ENCODE data around the gene DGKH. TPM values are rescaled to one million over a fixed set of nuclear protein-coding genes. Genes with fewer than 3 reads are reported as not detected.

DGKH gene
- total RNA-seq, 1 donor from 2014 or later = 10.3 TPM

- H3K4me3 ChIP-seq (ENCODE audit: low read depth, low read length) = no peak overlapping the region
- TF ChIP-seq, protein P1, sequence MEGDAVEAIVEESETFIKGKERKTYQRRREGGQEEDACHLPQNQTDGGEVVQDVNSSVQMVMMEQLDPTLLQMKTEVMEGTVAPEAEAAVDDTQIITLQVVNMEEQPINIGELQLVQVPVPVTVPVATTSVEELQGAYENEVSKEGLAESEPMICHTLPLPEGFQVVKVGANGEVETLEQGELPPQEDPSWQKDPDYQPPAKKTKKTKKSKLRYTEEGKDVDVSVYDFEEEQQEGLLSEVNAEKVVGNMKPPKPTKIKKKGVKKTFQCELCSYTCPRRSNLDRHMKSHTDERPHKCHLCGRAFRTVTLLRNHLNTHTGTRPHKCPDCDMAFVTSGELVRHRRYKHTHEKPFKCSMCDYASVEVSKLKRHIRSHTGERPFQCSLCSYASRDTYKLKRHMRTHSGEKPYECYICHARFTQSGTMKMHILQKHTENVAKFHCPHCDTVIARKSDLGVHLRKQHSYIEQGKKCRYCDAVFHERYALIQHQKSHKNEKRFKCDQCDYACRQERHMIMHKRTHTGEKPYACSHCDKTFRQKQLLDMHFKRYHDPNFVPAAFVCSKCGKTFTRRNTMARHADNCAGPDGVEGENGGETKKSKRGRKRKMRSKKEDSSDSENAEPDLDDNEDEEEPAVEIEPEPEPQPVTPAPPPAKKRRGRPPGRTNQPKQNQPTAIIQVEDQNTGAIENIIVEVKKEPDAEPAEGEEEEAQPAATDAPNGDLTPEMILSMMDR (conservative IDR thresholded peaks at IDR 0.05; ENCODE audit: low read depth, low read length) = no peak
- no peak for DNase-seq (ENCODE audit: low read depth)
Observed at GRCh38 chr13:42014119-42014518, 34.3 kb upstream of the DGKH start.

DNA sequence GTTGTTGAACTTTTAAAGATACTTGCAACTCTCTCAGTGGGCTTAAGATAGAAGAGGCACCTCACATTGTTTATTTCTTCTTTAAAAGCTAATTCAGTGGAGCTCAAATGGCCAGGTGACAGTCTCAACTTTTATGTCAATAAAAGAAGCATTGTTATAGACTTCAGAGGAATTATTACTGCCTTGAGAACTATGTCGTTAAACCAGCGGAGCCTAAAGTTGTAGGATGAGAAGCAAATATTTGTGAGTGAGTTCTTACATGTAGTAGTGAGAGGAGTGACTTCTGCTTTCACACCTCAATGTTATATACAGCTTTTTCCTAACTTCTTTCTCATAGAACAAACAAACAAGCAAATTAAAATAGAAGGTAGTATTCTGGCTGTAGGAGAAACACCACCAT, 31.2 kb upstream of the DGKH start:
- DNase-seq (ENCODE audit: low read depth) = no peak
- TF ChIP-seq, protein P1 (conservative IDR thresholded peaks at IDR 0.05; ENCODE audit: low read depth, low read length) = no peak
- no peak overlapping the region for H3K4me3 ChIP-seq (ENCODE audit: low read depth, low read length)

GRCh38 chr13:42021851-42022250, 26.6 kb upstream of the DGKH start:
- TF ChIP-seq, protein P1 (conservative IDR thresholded peaks at IDR 0.05; ENCODE audit: low read depth, low read length) = no peak
- no peak for DNase-seq (ENCODE audit: low read depth)

GRCh38 chr13:42022336-42022735, 26.1 kb upstream of the DGKH start:
- DNase-seq (ENCODE audit: low read depth) = no peak
- TF ChIP-seq, protein P1 (conservative IDR thresholded peaks at IDR 0.05; ENCODE audit: low read depth, low read length) = no peak
- no peak overlapping the region for H3K4me3 ChIP-seq (ENCODE audit: low read depth, low read length)

More at GRCh38 chr13:42021851-42022250, 26.6 kb upstream of the DGKH start:
- H3K4me3 ChIP-seq (ENCODE audit: low read depth, low read length) = no peak overlapping the region

GRCh38 chr13:42022796-42023493, 25.5 kb upstream of the DGKH start:
- TF ChIP-seq, protein P1 (conservative IDR thresholded peaks at IDR 0.05; ENCODE audit: low read depth, low read length) = no peak
- no peak overlapping the region for H3K4me3 ChIP-seq (ENCODE audit: low read depth, low read length)
- DNase-seq (ENCODE audit: low read depth) = no peak

DNA sequence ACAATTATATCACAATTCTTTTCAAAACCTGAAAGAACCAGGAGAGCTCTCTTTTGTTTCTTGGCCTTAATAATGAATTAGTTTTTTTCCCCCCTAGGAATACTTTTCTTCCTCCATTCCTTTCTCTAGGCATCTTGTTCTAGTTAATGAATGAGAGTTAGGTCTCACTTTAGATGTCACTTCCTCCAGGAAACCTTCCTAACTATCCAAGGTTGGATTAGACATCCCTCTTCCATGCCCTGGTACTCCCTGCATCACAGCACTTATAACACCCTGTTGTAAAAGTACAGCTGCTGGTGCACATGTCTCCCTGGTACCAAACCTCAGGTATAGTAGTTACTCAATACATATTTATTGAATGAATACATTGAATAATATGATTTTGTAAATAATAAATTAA, 21.2 kb upstream of the DGKH start:
- no peak for DNase-seq (ENCODE audit: low read depth)
- no peak overlapping the region for H3K4me3 ChIP-seq (ENCODE audit: low read depth, low read length)
- TF ChIP-seq, protein P1 (conservative IDR thresholded peaks at IDR 0.05; ENCODE audit: low read depth, low read length) = no peak
